Adrenal gland (tissue), 12 donors: ENCODE results near the gene REC8. TPM values are rescaled to one million over a fixed set of nuclear protein-coding genes. Genes with fewer than 3 reads are reported as not detected.

Source experiments
- DNase-seq, 7 donors: peaks; one replicate each; pipeline ENCODE4 v3.0.0-alpha.2; 2019 to 2020
- H3K27ac ChIP-seq, 5 donors: fragments of 200-600 bp; sonication (generic) in 4 of 5; 1 replicate in 3 of 5; 2 replicates in 2 of 5; pipeline versions ENCODE4 v1.5.1 to v1.8.0; 2016 to 2020; ENCODE audit warnings: mild to moderate bottlenecking in 1 of 5
- H3K27me3 ChIP-seq: fragments of 200-600 bp; 2 replicates; pipeline ENCODE4 v1.8.0; 2021
- H3K36me3 ChIP-seq, 2 donors: fragments of 200-600 bp; replicated peaks in 1 of 2; 1 replicate in 1 of 2; 2 replicates in 1 of 2; pipeline versions ENCODE4 v1.5.1 to v1.8.0; 2018 to 2022
- H3K4me1 ChIP-seq, 2 donors: fragments of 200-600 bp; replicated peaks in 1 of 2; 1 replicate in 1 of 2; 2 replicates in 1 of 2; pipeline versions ENCODE4 v1.5.1 to v1.8.0; 2018 to 2021
- H3K4me3 ChIP-seq, 4 donors: fragments of 200-600 bp; sonication (generic) in 3 of 4; one replicate each; pipeline ENCODE4 v1.5.1; 2016 to 2018
- H3K9me3 ChIP-seq, 3 donors: fragments of 200-600 bp; sonication (generic) in 1 of 3; replicated peaks in 1 of 3; 1 replicate in 2 of 3; 2 replicates in 1 of 3; pipeline versions ENCODE4 v1.5.1 to v1.8.0; 2016 to 2021
- POLR2A ChIP-seq, 2 donors: fragments of 450-650 bp; IDR thresholded peaks; one replicate each; pipeline ENCODE4 v1.6.1; 2017; ENCODE audit warnings: antibody characterized with exemption in 2 of 2, mild to moderate bottlenecking in 2 of 2, moderate library complexity in 1 of 2
- WGBS, 4 donors: extraction: QIAGEN DNeasy Blood & Tissue Kit in 2 of 4; methylation state at CpG; one replicate each; pipeline versions ENCODE4 v1.1.5 to v1.1.7; 2013 to 2017; 5-methylcytosine and 5-hydroxymethylcytosine counted together
- intact Hi-C, 2 donors: fragments of 100-400 bp; cut with DNase I; formaldehyde crosslinking; loops; one replicate each; pipeline versions ENCODE4 v1.14.1 to v1.15.0; 2022 to 2023
- polyA plus RNA-seq, 3 donors: library from polyadenylated mRNA; stranded (reverse); fragments of 200-250 nt in 2 of 3; fragments of 350-450 nt in 1 of 3; fragmentation: Illumina TruSeq in 1 of 3; extraction: RNeasy Lipid Tissue Mini Kit (QIAGEN cat#74804) in 1 of 3; gene quantifications; one replicate each; pipeline ENCODE4 v1.2.3, GENCODE V29; 2013 to 2014
- total RNA-seq, 9 donors: library from RNA; depleted of rRNA in 4 of 9; stranded (reverse); fragments of >200 nt in 4 of 9; fragments of 120-200 nt in 1 of 9; fragmentation: NEBNext Ultra II Directional in 1 of 9; extraction: Animal tissue kit (Norgen Biotek cat#: 25700) in 1 of 9; gene quantifications; one replicate each; pipeline versions ENCODE4 v1.1.0 to v1.2.4, GENCODE V29; 2013 to 2023
- TF ChIP-seq, protein P1 (sequence below), 6 experiments: fragments of 450-650 bp in 4 of 6; fragments of 200-600 bp in 2 of 6; sonication (generic) in 1 of 6; IDR thresholded peaks; 1 replicate in 5 of 6; 2 replicates in 1 of 6; pipeline versions ENCODE4 v1.5.1 to v1.8.0; 2016 to 2021; ENCODE audit warnings: antibody characterized with exemption in 6 of 6, mild to moderate bottlenecking in 2 of 6, moderate library complexity in 1 of 6
- donor health status: healthy with polysubstance abuse.
- donor health status: Bipolar disorder and iron deficiency.
- donor health status: DM: yes; HTN: yes; CAD: no.
- donor health status: DM: no; HTN: no; CAD: no.
- donor health status: DM: no; HTN: no; CAD: no.
- donor health status: DM: yes; HTN: yes; CAD: no.

Gene REC8
- total and polyA plus RNA-seq, 12 donors: 1.3 to 111 (median 11.4) TPM

DNA sequence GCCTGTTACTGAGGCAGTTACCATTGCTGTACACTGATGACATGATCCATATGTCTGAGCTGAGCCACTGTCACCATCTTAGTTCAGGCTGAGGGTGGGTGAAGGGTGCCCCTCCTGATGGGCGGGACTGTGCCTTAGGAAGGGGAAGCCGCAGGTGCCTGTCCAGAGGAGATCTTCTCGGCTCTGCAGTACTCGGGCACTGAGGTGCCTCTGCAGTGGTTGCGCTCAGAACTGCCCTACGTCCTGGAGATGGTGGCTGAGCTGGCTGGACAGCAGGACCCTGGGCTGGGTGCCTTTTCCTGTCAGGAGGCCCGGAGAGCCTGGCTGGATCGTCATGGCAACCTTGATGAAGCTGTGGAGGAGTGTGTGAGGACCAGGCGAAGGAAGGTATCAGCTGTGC, 20.9 kb upstream of the REC8 start:
- H3K4me1 ChIP-seq: peaks cover 7 to 17% of the 10 kb centered on the region in 2 donors
- H3K27ac ChIP-seq: no peak overlapping the region
- no peaks in the 10 kb centered on the region for H3K9me3 ChIP-seq
- H3K27me3 ChIP-seq: no peaks in the 10 kb centered on the region
- TF ChIP-seq, protein P1, sequence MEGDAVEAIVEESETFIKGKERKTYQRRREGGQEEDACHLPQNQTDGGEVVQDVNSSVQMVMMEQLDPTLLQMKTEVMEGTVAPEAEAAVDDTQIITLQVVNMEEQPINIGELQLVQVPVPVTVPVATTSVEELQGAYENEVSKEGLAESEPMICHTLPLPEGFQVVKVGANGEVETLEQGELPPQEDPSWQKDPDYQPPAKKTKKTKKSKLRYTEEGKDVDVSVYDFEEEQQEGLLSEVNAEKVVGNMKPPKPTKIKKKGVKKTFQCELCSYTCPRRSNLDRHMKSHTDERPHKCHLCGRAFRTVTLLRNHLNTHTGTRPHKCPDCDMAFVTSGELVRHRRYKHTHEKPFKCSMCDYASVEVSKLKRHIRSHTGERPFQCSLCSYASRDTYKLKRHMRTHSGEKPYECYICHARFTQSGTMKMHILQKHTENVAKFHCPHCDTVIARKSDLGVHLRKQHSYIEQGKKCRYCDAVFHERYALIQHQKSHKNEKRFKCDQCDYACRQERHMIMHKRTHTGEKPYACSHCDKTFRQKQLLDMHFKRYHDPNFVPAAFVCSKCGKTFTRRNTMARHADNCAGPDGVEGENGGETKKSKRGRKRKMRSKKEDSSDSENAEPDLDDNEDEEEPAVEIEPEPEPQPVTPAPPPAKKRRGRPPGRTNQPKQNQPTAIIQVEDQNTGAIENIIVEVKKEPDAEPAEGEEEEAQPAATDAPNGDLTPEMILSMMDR (IDR thresholded peaks at IDR 0.05): no peak
- TF ChIP-seq POLR2A (IDR thresholded peaks at IDR 0.05): no peak
- 76 to 84% (median 80%) methylated on average over 4 to 9 of the region's 9 CpGs for WGBS, 4 donors
- no peak for DNase-seq
- intact Hi-C loops: loop anchor here in 1 of 2 donors (10.0 kb wide), 1 partner anchor 86 kb away; no protein-coding TSS in a partner anchor
- H3K4me3 ChIP-seq: no peak overlapping the region
- peaks cover 0 to 65% of the 10 kb centered on the region in 2 donors for H3K36me3 ChIP-seq

DNA sequence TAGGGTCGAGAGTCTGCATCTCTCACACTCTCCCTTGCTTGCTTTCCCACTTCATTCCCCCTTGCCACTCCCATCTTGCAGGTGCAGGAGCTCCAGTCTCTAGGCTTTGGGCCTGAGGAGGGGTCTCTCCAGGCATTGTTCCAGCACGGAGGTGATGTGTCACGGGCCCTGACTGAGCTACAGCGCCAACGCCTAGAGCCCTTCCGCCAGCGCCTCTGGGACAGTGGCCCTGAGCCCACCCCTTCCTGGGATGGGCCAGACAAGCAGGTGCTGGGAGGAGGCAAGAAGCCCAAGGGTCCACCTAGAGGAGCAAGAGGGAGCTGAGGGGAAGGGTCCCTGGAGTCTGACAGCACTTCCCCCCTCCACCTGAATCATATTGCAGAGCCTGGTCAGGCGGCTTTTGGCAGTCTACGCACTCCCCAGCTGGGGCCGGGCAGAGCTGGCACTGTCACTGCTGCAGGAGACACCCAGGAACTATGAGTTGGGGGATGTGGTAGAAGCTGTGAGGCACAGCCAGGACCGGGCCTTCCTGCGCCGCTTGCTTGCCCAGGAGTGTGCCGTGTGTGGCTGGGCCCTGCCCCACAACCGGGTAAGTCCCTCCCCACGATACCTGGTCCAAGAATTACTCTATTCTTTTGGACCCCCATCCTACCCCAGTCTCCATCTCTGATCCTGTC, 20.3 kb upstream of the REC8 start:
- DNase-seq: no peak
- intact Hi-C loops: loop anchor here in 1 of 2 donors (10.0 kb wide), 1 partner anchor 87 kb away; no protein-coding TSS in a partner anchor
- H3K36me3 ChIP-seq: peaks cover 0 to 70% of the 10 kb centered on the region in 2 donors
- H3K27me3 ChIP-seq: no peaks in the 10 kb centered on the region
- peaks cover 7 to 18% of the 10 kb centered on the region in 2 donors for H3K4me1 ChIP-seq
- no peak for TF ChIP-seq POLR2A (IDR thresholded peaks at IDR 0.05)
- TF ChIP-seq, protein P1 (IDR thresholded peaks at IDR 0.05): no peak
- H3K27ac ChIP-seq: no peak overlapping the region
- no peaks in the 10 kb centered on the region for H3K9me3 ChIP-seq
- no peak overlapping the region for H3K4me3 ChIP-seq
- WGBS, 4 donors: 90 to 95% (median 93%) methylated on average over 9 to 16 of the region's 16 CpGs

DNA sequence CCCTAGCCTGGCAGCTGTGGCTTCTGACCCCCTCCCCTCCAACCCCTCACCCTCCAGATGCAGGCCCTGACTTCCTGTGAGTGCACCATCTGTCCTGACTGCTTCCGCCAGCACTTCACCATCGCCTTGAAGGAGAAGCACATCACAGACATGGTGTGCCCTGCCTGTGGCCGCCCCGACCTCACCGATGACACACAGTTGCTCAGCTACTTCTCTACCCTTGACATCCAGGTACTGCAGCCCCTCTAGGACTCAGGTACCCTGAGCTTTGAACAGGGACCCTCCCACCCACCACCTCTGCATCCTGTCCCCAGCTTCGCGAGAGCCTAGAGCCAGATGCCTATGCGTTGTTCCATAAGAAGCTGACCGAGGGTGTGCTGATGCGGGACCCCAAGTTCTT, 16.8 kb upstream of the REC8 start:
- TF ChIP-seq, protein P1 (IDR thresholded peaks at IDR 0.05): no peak
- no peak for TF ChIP-seq POLR2A (IDR thresholded peaks at IDR 0.05)
- DNase-seq: no peak
- Histone ChIP-seq H3K27ac (no peak overlapping the region), H3K4me3 (no peak overlapping the region), H3K4me1 (peaks cover 0 to 10% of the 10 kb centered on the region in 2 donors), H3K9me3 (no peaks in the 10 kb centered on the region), H3K36me3 (peaks cover 0 to 78% of the 10 kb centered on the region in 2 donors), H3K27me3 (no peaks in the 10 kb centered on the region)
- intact Hi-C loops: loop anchor here in 1 of 2 donors (10.0 kb wide), 1 partner anchor 90 kb away; no protein-coding TSS in a partner anchor
- 90 to 97% (median 94%) methylated on average over 8 to 10 of the region's 10 CpGs for WGBS, 4 donors

DNA sequence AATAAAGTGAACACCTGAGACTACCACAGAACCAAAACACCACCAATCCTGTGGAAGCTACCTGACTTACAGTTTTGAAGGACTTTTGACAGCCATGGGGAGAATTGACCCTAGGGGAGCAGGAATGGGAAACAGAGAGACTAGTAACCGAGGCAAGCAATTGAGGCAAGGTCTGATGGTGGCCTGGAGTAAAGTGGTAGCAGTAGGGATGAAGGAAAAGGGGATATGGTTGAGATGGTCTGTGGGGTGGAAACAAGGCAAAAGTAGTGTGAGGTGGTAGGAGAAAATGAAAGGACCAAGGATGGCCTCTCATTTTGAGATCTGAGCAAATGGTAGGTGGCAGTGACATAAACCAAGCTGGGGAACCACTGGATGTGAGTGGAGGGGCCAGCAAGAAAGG, 15.0 kb upstream of the REC8 start:
- H3K9me3 ChIP-seq: no peaks in the 10 kb centered on the region
- H3K36me3 ChIP-seq: peaks cover 0 to 69% of the 10 kb centered on the region in 2 donors
- no peak for DNase-seq
- intact Hi-C loops: loop anchor here in 1 of 2 donors (10.0 kb wide), 1 partner anchor 92 kb away; no protein-coding TSS in a partner anchor
- H3K27me3 ChIP-seq: no peaks in the 10 kb centered on the region
- peaks cover 4 to 17% of the 10 kb centered on the region in 2 donors for H3K4me1 ChIP-seq
- H3K4me3 ChIP-seq: no peak overlapping the region
- 87 to 94% (median 90%) methylated on average over 1 of the region's 1 CpG for WGBS, 4 donors
- no peak for TF ChIP-seq POLR2A (IDR thresholded peaks at IDR 0.05)
- TF ChIP-seq, protein P1 (IDR thresholded peaks at IDR 0.05): no peak
- H3K27ac ChIP-seq: peak overlapping the region in 4 of 5 donors; percentile 26 to 70 (median 52)
